Middle frontal gyrus (tissue), 1 donor: ENCODE data around the gene AHRR.

Experiments used
- DNase-seq: peaks from one replicate; pipeline ENCODE4 v3.0.0-alpha.2; 2015; ENCODE audit warnings: low spot score; ENCODE audit errors: extremely low spot score

The AHRR gene

GRCh38 chr5:410911-411517 is 89.5 kb downstream of the AHRR start:
- DNase-seq = no peak

GRCh38 chr5:411728-412127 is 90.2 kb downstream of the AHRR start:
- DNase-seq = no peak

GRCh38 chr5:414991-415927 is 93.7 kb downstream of the AHRR start:
- peak; percentile 12 for DNase-seq

- DNase-seq = no peak
These were observed 94.6 kb downstream of the AHRR start for GRCh38 chr5:415928-416635.

GRCh38 chr5:416636-416960 is 95.1 kb downstream of the AHRR start:
- DNase-seq = no peak

GRCh38 chr5:417301-418161 is 96.0 kb downstream of the AHRR start:
- DNase-seq = no peak

- no peak for DNase-seq
These were observed 96.9 kb downstream of the AHRR start for GRCh38 chr5:418162-419121.

- DNase-seq = no peak
These were observed 98.5 kb downstream of the AHRR start for GRCh38 chr5:419970-420369.

- no peak for DNase-seq
These were observed 99.2 kb downstream of the AHRR start for GRCh38 chr5:420632-421286.

GRCh38 chr5:421287-421880 is 99.9 kb downstream of the AHRR start:
- DNase-seq = no peak

GRCh38 chr5:421901-422300 is 100.4 kb downstream of the AHRR start:
- DNase-seq = no peak

- no peak for DNase-seq
These were observed 101.1 kb downstream of the AHRR start for GRCh38 chr5:422323-423232.

- no peak for DNase-seq
These were observed 101.7 kb downstream of the AHRR start for GRCh38 chr5:423233-423565.

GRCh38 chr5:423626-424261 is 102.2 kb downstream of the AHRR start:
- no peak for DNase-seq

- DNase-seq = no peak
These were observed 103.0 kb downstream of the AHRR start for GRCh38 chr5:424301-425110.

GRCh38 chr5:425714-426113 is 104.2 kb downstream of the AHRR start:
- no peak for DNase-seq

- DNase-seq = no peak
These were observed 105.0 kb downstream of the AHRR start for GRCh38 chr5:426392-426976.
